Neural cell (in vitro differentiated cells): ENCODE data around the gene HSPA1A. TPM values are rescaled to one million over a fixed set of nuclear protein-coding genes. Genes with fewer than 3 reads are reported as not detected.

Experiments used
- H2AFZ ChIP-seq: fragments of 200-600, 300-800 bp; sonication (generic), shearing (Covaris generic); 2 replicates; pipeline ENCODE4 v1.6.0; 2014; ENCODE audit warnings: low read depth, mild to moderate bottlenecking, antibody characterized with exemption, low read length, moderate library complexity
- H3F3A ChIP-seq: fragments of 200-600 bp; shearing (Covaris generic); 2 replicates; pipeline ENCODE4 v1.6.1; 2016; ENCODE audit warnings: mild to moderate bottlenecking, moderate library complexity, mixed read lengths, antibody characterized with exemption, low read length; ENCODE audit not compliant: insufficient read depth, poor library complexity, severe bottlenecking
- H3K27ac ChIP-seq: fragments of 200-600, 300-800 bp; sonication (generic), shearing (Covaris generic); 2 replicates; pipeline ENCODE4 v1.5.1; 2014; ENCODE audit warnings: mild to moderate bottlenecking, low read length, moderate library complexity
- H3K27me3 ChIP-seq: fragments of 300-800, 200-600 bp; sonication (generic), shearing (Covaris generic); 2 replicates; pipeline ENCODE4 v1.6.0; 2014; ENCODE audit warnings: mild to moderate bottlenecking, low read depth, low read length, moderate library complexity; ENCODE audit not compliant: insufficient read depth
- H3K36me3 ChIP-seq: fragments of 300-800, 200-600 bp; sonication (generic), shearing (Covaris generic); 2 replicates; pipeline ENCODE4 v1.5.1; 2014; ENCODE audit warnings: mild to moderate bottlenecking, antibody characterized with exemption, low read length, moderate library complexity; ENCODE audit not compliant: insufficient read depth
- H3K4me2 ChIP-seq: fragments of 300-800, 200-600 bp; sonication (generic), shearing (Covaris generic); 2 replicates; pipeline ENCODE4 v1.6.0; 2014; ENCODE audit warnings: mild to moderate bottlenecking, low read length
- H3K4me3 ChIP-seq: fragments of 300-800, 200-600 bp; sonication (generic), shearing (Covaris generic); 2 replicates; pipeline ENCODE4 v1.5.1; 2014; ENCODE audit warnings: mild to moderate bottlenecking, low read length, moderate library complexity
- H3K79me2 ChIP-seq: fragments of 200-600 bp; shearing (Covaris generic); replicated peaks from 2 replicates; pipeline ENCODE4 v1.6.0; 2014; ENCODE audit warnings: mild to moderate bottlenecking, low read length, moderate library complexity; ENCODE audit not compliant: insufficient read depth
- H3K9ac ChIP-seq: fragments of 300-800, 200-600 bp; sonication (generic), shearing (Covaris generic); 2 replicates; pipeline ENCODE4 v1.6.1; 2016; ENCODE audit warnings: mild to moderate bottlenecking, low read length, mixed read lengths
- H3K9me2 ChIP-seq: fragments of 200-600 bp; shearing (Covaris generic); 2 replicates; pipeline ENCODE4 v1.6.1; 2016; ENCODE audit warnings: mild to moderate bottlenecking, low read length, mixed read lengths; ENCODE audit not compliant: insufficient read depth
- H3K9me3 ChIP-seq: fragments of 200-600, 300-800 bp; sonication (generic), shearing (Covaris generic); 2 replicates; pipeline ENCODE4 v1.6.1; 2016; ENCODE audit warnings: mild to moderate bottlenecking, mixed run types, low read length, moderate library complexity, mixed read lengths
- H4K20me1 ChIP-seq: fragments of 200-600 bp; shearing (Covaris generic); 2 replicates; pipeline ENCODE4 v1.6.1; 2016; ENCODE audit warnings: mild to moderate bottlenecking, mixed run types; ENCODE audit not compliant: insufficient read depth
- CTCF ChIP-seq: fragments of 450-650 bp; IDR thresholded peaks from 2 replicates; pipeline ENCODE4 v1.5.1; 2014; ENCODE audit warnings: antibody characterized with exemption, mild to moderate bottlenecking, moderate library complexity; ENCODE audit not compliant: poor library complexity, severe bottlenecking
- EP300 ChIP-seq: fragments of 450-650 bp; conservative IDR thresholded peaks from 2 replicates; pipeline ENCODE4 v1.6.1; 2014; ENCODE audit warnings: antibody characterized with exemption, mild to moderate bottlenecking, moderate library complexity; ENCODE audit not compliant: poor library complexity, severe bottlenecking
- EZH2 ChIP-seq: fragments of 200-600, 300-800 bp; shearing (Covaris generic), sonication (generic); IDR thresholded peaks from 2 replicates; pipeline ENCODE4 v1.6.1; 2014; ENCODE audit warnings: antibody characterized with exemption, low read length, borderline replicate concordance, mild to moderate bottlenecking; ENCODE audit not compliant: insufficient read depth, poor library complexity, severe bottlenecking
- MXI1 ChIP-seq: fragments of 450-650 bp; conservative IDR thresholded peaks from 2 replicates; pipeline ENCODE4 v1.6.1; 2014; ENCODE audit warnings: antibody characterized with exemption, mild to moderate bottlenecking; ENCODE audit not compliant: poor library complexity, severe bottlenecking
- POLR2AphosphoS5 ChIP-seq: IDR thresholded peaks from 2 replicates; pipeline ENCODE4 v1.6.1; 2012
- RAD21 ChIP-seq: fragments of 450-650 bp; conservative IDR thresholded peaks from 2 replicates; pipeline ENCODE4 v1.6.1; 2014; ENCODE audit warnings: antibody characterized with exemption, mild to moderate bottlenecking, moderate library complexity
- REST ChIP-seq: IDR thresholded peaks from 2 replicates; pipeline ENCODE4 v1.6.1; 2012; ENCODE audit warnings: borderline replicate concordance
- SMC3 ChIP-seq: fragments of 450-650 bp; conservative IDR thresholded peaks from 2 replicates; pipeline ENCODE4 v1.6.1; 2014; ENCODE audit warnings: antibody characterized with exemption, mild to moderate bottlenecking, moderate library complexity; ENCODE audit not compliant: poor library complexity
- TAF1 ChIP-seq: IDR thresholded peaks from 2 replicates; pipeline ENCODE4 v1.6.1; 2012; ENCODE audit warnings: low read depth
- polyA plus RNA-seq: library from polyadenylated mRNA; depleted of rRNA; stranded (reverse); fragments of >200 nt; gene quantifications from 2 replicates; pipeline ENCODE4 v1.2.3, GENCODE V29; 2014

HSPA1A gene
- polyA plus RNA-seq, 1 donor from 2014 or later: 50.9 TPM

GRCh38 chr6:31805939-31806469 is 9.3 kb upstream of the HSPA1A start:
- Histone ChIP-seq H3K27me3 (no peaks in the 10 kb centered on the region), H3F3A (no peaks in the 10 kb centered on the region), H3K4me2 (peak overlapping the region; percentile 77), H3K36me3 (no peaks in the 10 kb centered on the region), H3K9me2 (no peaks in the 10 kb centered on the region), H2AFZ (peak overlapping the region; percentile 70), H3K9ac (peak overlapping the region; percentile 78), H3K79me2 (peaks cover 9% of the 10 kb centered on the region), H3K9me3 (no peaks in the 10 kb centered on the region), H4K20me1 (no peaks in the 10 kb centered on the region), H3K27ac (peak overlapping the region; percentile 83), H3K4me3 (peak overlapping the region; percentile 76)
- TF ChIP-seq CTCF: no peak
- TF ChIP-seq EP300: no peak
- TF ChIP-seq TAF1: no peak
- TF ChIP-seq POLR2AphosphoS5: no peak
- no peak for TF ChIP-seq REST
- no peak for TF ChIP-seq EZH2
- no peak for TF ChIP-seq MXI1
- no peak for TF ChIP-seq SMC3
- no peak for TF ChIP-seq RAD21

DNA sequence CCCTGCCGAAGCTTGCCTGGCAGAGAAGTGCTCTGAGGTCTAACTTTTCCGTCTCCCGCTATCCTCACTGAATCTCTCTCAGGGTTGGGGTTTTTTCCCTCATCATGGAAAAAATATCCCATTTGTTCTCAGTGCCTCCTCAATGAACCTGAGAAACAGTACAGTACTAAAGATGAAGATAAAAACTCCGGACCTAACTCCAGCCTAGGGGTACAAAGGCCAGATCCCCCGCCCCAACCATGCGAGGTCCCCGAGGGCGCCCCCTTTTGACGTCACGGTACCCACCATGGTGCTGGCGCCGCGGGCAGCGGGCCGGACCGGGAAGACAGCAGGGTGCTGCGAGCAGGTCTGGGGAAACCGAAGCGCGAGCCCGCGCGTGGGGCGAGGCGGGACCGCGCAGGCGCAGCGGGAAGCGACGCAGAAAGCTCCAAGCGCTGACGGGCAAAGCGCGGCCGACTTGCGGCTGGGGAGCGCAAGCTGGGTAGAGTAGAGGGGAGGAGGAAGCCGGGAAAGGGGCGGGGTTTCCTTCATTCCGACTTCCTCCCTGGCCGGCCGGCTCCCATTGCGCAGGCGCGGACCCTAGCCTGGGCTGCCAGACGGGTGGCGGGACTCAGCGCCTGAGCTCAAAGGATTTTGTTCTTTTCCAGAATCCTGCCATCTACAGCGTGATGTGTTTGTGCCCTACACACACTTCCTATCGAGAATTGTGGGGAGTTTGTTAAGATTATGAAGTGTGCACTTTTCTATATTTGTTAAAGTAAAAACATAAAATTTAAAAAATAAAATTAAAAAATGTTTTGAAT is 8.7 kb upstream of the HSPA1A start, which contains the start of gene LSM2:
Gene LSM2 (minus strand): TSS at position 497 of the 803 bp plus-strand sequence. CDS start 209 bp downstream, at position 288.
- Histone ChIP-seq H3K36me3 (no peaks in the 10 kb centered on the region), H3K9ac (peak within 1 kb of the TSS; percentile 78), H3K4me2 (peak within 1 kb of the TSS; percentile 77), H3K9me2 (no peaks in the 10 kb centered on the region), H3K9me3 (no peaks in the 10 kb centered on the region), H3F3A (no peaks in the 10 kb centered on the region), H3K79me2 (peaks cover 9% of the 10 kb centered on the region), H3K27me3 (no peaks in the 10 kb centered on the region), H2AFZ (peak within 1 kb of the TSS; percentile 70), H3K4me3 (peak within 1 kb of the TSS; percentile 76), H3K27ac (peak within 1 kb of the TSS; percentile 83), H4K20me1 (no peaks in the 10 kb centered on the region)
- TF ChIP-seq EP300 (peak; percentile 31), RAD21 (peak; percentile 52), MXI1 (peak; percentile 86), SMC3 (peak; percentile 31), REST (peak; percentile 15), POLR2AphosphoS5 (peak; percentile 79), EZH2 (no peak), CTCF (peak; percentile 58), TAF1 (peak; percentile 57)
